Umbilical cord (tissue), 2 donors: ENCODE measurements around the gene SPART. TPM values are rescaled to one million over a fixed set of nuclear protein-coding genes. Genes with fewer than 3 reads are reported as not detected.
A peak's percentile ranks its signal among the peaks of the same experiment; 100 is the strongest.

Source experiments
- DNase-seq: peaks from one replicate; pipeline ENCODE4 v3.0.0-alpha.2; 2015; ENCODE audit warnings: low spot score
- total RNA-seq: library from RNA; depleted of rRNA; stranded (reverse); fragments of >200 nt; gene quantifications from one replicate; pipeline ENCODE4 v1.2.3, GENCODE V29; 2014; ENCODE audit warnings: low replicate concordance; ENCODE audit not compliant: insufficient read depth

SPART gene
- 103 TPM for total RNA-seq

- DNase-seq = peak; percentile 96
Observed at GRCh38 chr13:36346222-36347083, at the start of gene SPART. Gene SPART (minus strand): TSS chr13:36346394. CDS start chr13:36335830, 10,564 bp downstream.

DNA sequence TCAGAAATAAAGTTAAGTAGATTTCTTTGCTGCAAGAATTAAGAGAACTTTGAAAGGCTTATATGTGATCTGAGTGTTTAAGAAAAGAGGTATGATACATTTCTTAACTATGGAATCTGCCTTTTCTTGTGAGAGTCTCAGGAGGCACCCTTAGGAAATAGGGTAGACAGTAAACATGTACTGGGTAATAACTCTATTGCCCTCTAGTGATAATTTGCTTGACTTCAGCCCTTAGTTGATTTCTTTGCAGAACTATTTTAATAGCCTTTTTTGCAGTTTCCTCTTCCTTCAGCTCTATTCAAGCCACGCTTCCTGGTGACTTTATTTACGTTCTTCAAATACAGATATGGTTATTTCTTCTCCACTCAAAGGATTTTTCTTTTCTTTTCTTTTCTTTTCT, 49.1 kb upstream of the SPART start:
- peak; percentile 72 for DNase-seq

DNA sequence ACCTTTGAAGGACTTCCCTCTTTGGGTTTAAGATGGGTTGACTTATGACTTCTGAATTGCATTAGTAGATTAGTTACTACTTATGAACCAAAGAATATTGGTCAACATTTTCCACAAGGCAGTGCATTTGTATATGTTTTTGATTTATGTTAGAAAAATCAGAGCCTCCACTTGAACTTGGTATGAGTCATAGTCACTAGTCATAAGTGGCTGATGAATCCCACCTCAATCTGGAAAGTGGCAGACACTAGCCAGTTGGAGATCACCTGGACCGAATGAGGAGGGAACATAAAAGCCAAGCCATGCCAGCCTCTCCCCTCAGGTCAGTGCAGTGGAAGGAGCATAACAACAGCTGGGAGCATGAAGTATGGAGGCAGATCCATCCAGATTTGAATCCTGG, 39.3 kb upstream of the SPART start:
- no peak for DNase-seq

DNA sequence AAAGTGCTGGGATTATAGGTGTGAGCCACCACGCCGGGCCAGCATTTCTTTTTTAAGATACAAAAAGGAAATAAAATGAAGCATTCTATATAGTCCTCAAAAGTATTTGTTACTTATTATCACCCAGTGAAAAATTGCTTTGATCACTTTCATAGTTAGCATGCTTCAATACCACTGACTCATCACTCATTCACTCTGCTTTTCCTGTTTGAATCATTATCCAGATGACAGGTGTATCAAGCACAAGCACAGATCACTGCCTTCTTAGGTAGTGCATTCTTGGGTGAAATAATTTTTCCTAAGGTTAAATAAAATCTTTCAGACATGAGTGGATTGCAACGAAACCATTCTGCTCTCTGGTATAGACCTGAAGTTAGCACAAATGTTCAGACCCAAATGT, 35.8 kb upstream of the SPART start:
- DNase-seq = no peak

GRCh38 chr13:36377826-36378468, 31.8 kb upstream of the SPART start:
- DNase-seq = no peak

DNA sequence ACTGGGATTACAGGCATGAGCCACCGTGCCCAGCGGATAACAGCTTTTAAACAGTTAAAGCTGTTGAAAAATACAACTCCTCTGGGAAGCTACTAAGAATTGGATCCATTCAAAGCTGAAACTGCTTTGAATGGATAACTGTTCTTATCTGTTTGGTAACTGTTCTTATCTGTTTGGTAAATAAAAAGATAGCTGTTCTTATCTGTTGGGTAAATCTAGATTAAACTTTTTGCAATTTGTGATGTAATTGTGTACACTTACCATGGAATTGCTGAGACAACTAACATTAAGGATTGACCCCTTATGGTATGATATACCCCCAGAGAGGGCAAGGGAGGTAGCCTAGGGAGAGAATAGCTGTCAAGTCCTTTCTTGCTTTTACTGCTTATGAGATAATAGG, 27.9 kb upstream of the SPART start:
- no peak for DNase-seq

DNA sequence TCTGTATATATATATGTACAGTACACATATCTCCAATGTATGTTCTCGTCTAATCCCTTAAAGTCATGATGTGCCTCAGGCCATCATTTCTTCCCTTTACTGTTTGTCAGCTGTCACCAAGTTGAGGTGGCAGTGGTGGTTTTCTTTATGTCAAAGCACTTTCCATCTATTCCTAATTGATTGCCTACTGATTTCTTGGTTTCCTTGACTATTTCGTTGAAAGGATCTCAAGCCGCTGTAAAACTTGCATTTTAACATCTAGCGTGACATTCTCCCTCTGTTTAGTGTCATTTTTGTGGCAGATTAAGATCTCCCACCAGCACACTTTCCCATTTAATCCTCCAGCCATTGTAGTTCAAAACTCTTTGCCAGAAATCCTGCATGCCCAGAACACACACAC, 25.0 kb upstream of the SPART start:
- DNase-seq = no peak

DNA sequence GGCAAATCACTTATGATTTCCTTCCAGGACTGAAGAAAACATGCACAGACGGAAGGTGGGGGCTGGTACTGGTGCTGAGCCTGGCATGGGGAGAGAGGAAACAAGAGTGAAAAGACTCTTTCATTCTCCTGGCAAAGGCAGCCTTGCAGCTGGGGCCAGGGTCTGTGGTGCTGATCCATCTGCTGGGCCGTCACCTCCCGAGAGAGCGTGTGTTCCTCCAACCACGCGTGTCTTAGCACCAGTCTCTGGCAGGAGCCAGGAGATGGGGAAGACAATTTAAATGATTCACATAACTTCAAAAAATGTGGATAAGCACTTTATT, 23.9 kb upstream of the SPART start:
- DNase-seq = no peak

DNA sequence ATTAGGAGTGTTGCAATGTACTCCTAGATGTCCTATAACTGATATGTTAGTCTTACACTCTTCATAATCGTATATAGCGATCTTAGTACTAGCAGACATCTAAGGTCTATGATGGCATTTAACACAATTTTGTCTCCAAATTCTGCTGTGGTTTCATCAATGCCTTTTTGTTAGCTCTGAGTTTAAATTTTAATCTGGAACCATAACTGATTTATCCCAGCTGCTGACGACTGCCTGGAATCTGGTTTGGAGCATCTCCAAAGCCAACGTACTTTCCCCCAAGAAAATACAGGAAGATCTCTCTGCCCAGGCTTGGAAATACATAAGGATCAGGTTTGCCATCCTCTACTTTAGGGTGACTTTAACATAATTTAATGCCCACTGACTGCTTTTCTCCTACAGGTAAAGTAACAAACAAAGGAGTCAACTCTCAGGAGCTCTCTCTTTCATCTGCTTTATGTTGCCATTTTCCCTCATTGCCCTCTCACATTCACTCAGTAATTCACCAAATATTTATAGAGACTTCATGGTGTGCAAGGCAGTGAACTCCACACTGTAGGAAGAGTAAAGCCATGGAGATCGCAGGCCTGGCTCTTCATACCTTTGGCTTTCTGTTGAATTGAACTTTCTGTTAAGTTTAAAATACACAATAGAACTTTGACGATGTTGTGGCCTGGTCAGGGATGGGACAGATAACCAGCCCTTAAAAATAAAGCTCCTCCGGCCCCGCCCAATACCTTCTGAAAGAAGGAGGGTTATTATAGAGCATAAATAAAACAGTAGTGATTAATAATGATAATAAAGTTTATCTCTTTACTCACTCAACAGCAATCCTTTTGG, 23.3 kb upstream of the SPART start:
- no peak for DNase-seq

GRCh38 chr13:36366031-36366430, 19.8 kb upstream of the SPART start:
- no peak for DNase-seq

DNA sequence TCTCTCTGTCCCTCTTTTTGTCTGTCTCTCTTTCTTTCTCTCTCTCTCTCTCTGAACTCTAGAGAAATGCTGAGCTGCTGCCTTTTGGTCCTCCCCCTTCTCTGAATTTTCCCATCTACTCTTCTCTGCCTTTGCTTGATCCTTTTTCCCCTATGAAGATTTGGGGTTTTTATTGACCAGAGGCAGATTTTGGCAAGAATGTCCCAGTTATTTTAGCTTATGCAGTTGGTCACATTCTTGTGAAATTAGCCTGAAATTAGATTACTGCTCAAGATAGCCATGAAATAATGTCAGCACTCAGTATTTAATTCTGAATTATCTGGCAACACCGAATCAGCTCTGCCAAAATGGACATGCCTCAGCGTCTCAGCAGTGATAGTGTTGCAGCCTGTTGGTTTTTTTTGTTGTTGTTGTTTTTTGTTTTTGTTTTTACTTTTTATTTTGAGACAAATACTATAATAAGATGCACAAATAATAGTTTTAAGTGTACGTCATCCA, 17.2 kb upstream of the SPART start:
- no peak for DNase-seq

DNA sequence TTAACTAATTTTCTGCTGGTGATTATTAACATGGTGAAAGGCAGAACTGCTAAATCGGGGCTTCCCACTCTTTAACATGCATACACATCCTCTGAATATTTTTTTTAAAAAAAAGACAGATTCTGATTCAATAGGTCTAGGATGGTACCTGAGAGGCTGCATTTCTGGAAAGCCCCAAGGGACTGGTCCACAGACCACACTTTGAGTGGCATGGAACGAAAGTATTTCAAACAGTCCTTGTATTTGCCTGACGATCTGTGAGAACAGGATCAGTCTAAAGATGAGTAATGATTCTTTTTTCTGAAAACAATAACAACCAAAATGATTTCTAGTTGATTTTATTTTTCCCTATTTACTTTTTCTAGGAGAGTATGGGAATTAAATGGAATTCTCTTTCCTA, 16.7 kb upstream of the SPART start:
- DNase-seq = no peak

GRCh38 chr13:36362251-36362650, 16.1 kb upstream of the SPART start:
- no peak for DNase-seq

DNA sequence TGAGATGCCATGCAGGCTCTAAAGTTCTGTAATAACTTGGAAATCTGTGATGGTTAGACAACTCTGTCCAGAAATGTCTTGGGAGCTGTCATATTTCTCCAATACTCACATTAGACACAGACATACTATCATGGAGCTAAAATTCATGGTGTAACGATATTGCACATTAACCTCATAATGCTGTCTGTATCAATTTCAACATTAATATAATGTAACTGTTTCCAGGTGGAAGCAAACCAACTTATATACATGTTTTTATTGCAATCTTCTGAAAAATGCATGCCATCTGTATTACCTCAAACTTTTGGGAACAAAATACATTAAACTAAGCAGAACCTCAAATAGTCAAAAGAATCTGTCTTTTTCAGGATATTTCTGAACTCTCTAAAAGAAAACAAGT, 14.7 kb upstream of the SPART start:
- no peak for DNase-seq

DNA sequence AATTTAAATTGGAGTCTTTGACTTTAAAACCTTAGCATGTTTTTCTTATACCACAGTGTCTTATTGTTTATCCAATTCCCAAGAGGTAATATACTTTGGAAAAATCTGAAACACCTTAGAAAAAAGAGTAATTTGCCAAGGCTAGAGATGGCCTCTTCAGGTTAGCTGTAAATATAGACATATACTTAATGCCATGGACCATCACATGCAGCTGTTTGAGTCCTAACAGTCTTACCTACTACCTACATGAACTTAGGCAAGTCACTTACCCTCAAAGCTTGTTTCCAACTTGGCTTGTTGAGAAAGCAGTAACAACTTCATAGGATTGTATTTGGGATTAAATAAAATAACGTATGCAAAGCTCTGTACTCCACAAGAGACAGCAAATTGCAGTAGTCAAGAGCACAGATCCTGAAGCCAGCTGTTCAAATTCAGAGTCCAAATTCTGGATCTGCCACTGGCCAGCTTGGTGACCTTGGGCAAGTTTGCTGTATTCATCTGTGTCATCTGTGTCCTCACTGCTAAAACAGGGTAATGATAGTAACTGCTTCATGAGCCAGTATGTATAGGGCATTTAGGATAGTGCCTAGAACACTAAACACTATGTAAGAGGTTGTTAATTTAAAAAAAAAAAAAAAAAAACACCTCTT, 13.2 kb upstream of the SPART start:
- no peak for DNase-seq

- no peak for DNase-seq
Observed at GRCh38 chr13:36358175-36358718, 12.1 kb upstream of the SPART start.

DNA sequence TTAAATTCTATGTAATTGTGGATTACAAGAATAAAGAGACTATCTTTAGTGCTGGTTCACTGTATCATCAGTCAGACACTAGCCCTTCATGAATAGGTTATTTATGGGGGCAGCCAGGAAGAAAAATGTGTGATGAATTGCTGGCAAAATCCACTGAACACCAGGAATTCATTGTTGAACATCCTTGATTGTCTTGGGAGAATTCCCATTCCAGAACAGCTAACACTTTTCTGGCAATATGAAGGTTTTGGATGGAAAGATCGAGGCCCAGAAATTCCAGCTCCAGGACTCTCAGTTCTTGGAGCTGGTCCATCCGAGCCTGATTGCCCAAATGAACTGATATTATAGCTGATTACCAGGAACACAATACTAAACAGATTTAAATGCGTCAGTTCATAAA, 11.5 kb upstream of the SPART start:
- no peak for DNase-seq

- DNase-seq = no peak
Observed at GRCh38 chr13:36357231-36357630, 11.0 kb upstream of the SPART start.

DNA sequence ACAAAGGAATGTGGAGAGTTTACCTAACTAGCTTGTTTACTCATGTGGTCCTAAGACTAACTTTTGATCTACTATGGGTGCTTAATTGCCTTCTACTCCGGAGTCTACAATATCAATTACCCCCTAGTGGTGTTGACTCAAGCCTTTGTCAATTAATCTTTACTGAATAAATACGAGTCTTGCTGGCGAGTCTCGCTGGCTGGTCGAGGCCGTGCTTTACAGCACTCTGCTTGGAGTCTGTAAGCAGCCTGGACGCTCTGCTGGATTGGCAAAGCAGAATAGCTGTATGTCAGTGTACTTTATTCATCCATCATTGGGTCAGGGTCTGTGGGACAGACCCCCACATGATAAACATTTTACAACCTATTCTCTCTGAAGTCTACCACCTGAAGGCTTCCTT, 9.9 kb upstream of the SPART start:
- no peak for DNase-seq

DNA sequence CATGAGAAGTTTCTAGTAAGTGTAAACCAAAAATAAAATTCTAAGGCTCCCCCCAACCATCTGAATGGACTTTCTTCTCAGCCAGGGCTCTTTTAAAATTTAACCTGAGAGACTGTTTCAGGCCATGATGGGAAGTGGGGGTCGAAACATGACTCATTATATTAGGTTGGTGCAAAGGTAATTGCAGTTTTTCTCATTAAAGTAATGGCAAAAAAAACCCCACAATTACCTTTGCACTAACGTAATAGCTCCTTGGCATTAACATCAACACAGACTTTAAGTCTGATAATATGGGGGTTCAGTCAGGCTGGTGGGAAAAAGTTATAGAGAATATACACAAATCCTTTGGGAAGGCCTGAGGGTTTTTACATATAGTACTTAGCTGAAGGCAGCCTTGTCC, 9.4 kb upstream of the SPART start:
- no peak for DNase-seq

DNA sequence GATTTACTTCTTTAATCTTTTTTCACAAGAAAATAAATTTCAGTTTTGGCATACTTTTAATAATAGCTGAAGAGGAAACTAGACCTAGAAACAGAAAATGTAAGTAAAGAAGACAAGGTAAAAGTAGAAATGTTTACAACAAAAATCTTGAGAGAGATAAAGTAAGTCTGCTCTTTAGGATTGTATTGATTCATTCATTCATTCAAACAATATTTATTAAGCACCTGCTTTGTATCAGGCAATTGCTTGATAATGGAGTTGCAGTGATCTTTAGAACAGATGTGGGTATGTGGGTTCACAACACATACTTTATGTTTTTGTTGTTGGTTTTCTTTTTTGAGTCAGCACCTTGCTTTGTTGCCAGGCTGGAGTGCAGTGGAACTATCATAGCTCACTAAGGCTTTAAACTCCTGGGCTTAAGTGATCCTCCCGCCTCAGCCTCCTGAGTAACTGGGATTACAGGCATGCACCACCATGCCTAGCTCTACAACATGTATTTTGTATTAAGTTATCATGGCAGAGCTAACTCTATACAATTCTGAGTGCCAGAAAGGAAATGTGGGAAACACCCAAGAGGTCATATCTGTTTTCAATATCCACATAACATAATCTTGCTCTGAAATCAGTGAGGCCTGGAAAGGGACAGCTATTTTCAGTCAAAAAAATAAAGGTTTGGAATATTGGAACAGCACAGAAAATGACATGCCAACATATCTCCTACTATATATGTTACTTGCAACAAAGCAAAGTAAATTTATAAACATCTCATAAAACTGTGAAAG, 8.8 kb upstream of the SPART start:
- DNase-seq = no peak
